Measurements from ENCODE around the gene AP2M1.

GRCh38 chr3:184186184-184186901 is 11.7 kb downstream of the AP2M1 start, which contains the start of gene ABCF3:
- TF ChIP-seq HDGF (IDR thresholded peaks at IDR 0.05; ENCODE audit: borderline replicate concordance), result no peak
- TF ChIP-seq FOXK2 (IDR thresholded peaks at IDR 0.05), result no peak
- no peak for TF ChIP-seq FOXA1 (IDR thresholded peaks at IDR 0.05)
- no peak for TF ChIP-seq LEF1 (IDR thresholded peaks at IDR 0.05; ENCODE audit: borderline replicate concordance)
